Activated CD8-positive, alpha-beta memory T cell treated with anti-CD3 and anti-CD28 coated beads for 36 hours (primary cell): ENCODE measurements around the gene TCF19. TPM values are rescaled to one million over a fixed set of nuclear protein-coding genes. Genes with fewer than 3 reads are reported as not detected.

Source experiments
- CTCF ChIA-PET: fragments of 350-600 bp; sonication (Branson Sonifier 250); formaldehyde crosslinking; loops from one replicate; lab custom pipeline; 2021; ENCODE audit warnings: antibody characterized with exemption; lab: Charles Lee
- POLR2A ChIA-PET: fragments of 350-600 bp; sonication (Branson Sonifier 250); formaldehyde crosslinking; loops from one replicate; lab custom pipeline; 2021; ENCODE audit warnings: antibody characterized with exemption; lab: Charles Lee
- total RNA-seq, 2 experiments: library from RNA; stranded (reverse); gene quantifications; one replicate each; pipeline ENCODE4 v1.2.3, GENCODE V29; 2021

TCF19 gene, protein sequence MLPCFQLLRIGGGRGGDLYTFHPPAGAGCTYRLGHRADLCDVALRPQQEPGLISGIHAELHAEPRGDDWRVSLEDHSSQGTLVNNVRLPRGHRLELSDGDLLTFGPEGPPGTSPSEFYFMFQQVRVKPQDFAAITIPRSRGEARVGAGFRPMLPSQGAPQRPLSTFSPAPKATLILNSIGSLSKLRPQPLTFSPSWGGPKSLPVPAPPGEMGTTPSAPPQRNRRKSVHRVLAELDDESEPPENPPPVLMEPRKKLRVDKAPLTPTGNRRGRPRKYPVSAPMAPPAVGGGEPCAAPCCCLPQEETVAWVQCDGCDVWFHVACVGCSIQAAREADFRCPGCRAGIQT
- total RNA-seq, result 100 to 1,000 TPM in 1 of 2 experiments, 10 to 100 TPM in 1; 98.1 to 103 TPM

DNA sequence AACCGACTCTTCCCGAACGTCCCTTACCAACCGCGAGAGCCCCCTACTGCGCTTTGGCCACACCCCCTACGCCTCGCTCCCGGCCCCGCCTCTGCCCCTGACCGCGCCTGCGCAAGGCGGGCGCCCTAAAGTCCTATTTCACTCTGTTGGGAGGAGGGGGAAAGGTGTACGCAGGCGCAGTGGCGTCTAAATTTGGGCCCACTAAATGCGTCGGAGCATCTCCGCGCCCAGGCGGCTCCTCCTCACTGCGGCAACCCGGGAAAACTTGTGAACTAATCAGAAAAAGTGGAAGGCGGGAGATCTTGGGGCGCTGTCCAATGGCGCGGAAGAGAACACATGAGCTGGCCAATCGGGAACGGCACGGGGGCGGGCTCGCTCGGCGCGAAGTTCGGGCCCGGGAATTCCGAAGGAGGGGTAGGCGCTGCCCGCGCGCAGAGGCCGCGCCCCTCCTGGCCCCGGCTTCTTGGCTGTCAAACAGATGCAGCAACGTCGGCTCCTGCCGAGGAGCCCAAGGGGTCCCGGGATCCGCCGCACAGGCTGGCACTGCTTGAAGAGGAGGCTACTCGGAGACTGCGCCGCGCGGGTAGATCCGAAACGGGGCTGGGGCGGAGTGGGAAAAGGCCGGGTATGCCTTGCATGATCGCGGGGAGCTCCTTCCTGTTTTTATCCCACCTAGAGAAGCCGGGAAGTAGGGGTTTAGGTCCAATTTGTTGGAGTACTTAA, at the start of gene TCF19:
TCF19 (plus strand) TSS at position 450 of the 723 bp plus-strand sequence. CDS start 881 bp downstream, outside the sequence.
- ChIA-PET POLR2A (interaction anchor here (0.5 kb wide), 1 partner anchor 544 kb away, joined by 10 read pairs; no protein-coding TSS in a partner anchor), CTCF (interaction anchor here (1.3 to 1.5 kb wide), 3 partner anchors 11 to 209 kb away, joined by 4 to 5 read pairs (median 4); no protein-coding TSS in a partner anchor)

DNA sequence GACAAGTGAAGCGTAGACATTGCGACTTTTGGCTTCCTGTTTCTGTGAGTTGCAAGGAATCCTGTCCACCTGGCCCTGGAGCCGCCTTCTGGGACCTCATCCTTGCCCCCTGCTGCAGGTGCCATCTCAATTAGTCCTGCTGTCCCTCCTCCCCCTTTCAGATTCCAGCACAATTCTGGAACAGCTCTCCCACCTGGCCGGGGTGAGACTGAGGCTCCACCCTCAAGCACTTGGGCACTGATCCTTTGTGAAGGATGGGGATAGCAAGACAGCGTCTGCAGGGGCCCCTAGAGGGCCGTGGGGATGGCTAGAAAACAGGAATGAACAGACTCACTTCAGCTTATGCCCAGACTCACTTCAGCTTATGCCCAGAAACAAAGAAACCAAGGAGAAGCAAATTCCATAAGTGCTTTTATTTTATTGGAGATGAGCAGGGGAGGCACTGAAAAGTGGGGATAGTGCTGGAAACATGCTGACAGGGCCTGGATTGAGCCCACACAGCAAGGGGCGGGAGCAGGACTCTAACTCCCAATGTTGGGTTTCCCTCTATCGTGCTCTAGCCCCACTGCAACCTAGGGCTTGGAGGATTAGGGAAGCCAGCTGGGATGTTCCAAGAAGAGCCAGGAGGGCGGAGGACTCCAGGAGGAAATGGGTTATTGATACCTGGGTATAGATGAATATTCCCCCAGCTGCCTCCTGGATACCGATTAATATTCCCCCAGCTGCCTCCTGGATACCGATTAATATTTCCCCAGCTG, 47.4 kb upstream of the TCF19 start:
- POLR2A ChIA-PET, result no interaction called here
- CTCF ChIA-PET, result no interaction called here

DNA sequence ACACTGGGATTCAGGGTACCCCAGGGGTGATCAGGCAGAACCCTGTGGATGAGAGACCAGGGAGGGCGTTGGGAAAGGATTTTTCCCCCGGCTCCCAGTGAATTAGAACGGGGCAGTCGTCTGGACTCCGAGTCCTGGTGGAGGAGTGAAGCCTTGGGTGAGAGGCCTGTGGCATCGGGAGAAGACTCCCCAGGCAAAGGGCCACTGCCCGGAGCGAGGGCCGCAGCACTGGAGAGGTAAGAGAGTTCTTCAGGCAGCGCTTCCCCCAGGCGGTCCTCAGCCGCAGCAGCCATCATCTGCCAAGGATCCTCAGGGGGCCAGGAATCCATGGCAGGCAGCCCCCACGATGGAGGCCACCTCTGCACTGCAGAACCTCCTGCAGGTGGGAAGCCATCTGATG, 46.7 kb upstream of the TCF19 start:
- ChIA-PET POLR2A (no interaction called here), CTCF (no interaction called here)

DNA sequence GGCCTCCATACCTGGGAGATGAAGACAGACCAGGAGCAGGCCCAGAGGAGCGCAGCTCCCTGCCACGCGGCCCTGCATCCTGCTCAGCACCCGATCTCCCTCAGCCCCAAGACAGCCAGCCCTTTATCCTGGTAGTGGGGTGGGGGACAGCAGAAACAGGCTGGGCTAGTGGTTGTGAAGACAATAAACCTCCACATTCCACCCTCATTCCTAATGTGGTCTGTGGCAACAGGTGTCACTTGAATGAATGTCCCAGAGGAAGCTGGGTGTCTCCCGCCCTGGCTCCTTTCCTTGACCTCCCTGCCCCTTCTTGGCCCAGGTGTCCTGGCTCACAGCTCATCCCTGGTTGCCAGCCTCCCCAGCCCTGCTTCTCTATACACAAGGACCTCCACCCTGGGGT, 45.9 kb upstream of the TCF19 start, which contains the start of gene C6orf15:
C6orf15 (minus strand) TSS at position 98 of the 400 bp plus-strand sequence; CDS start at position 78, 20 bp downstream.
- CTCF ChIA-PET, result no interaction called here
- POLR2A ChIA-PET, result no interaction called here

DNA sequence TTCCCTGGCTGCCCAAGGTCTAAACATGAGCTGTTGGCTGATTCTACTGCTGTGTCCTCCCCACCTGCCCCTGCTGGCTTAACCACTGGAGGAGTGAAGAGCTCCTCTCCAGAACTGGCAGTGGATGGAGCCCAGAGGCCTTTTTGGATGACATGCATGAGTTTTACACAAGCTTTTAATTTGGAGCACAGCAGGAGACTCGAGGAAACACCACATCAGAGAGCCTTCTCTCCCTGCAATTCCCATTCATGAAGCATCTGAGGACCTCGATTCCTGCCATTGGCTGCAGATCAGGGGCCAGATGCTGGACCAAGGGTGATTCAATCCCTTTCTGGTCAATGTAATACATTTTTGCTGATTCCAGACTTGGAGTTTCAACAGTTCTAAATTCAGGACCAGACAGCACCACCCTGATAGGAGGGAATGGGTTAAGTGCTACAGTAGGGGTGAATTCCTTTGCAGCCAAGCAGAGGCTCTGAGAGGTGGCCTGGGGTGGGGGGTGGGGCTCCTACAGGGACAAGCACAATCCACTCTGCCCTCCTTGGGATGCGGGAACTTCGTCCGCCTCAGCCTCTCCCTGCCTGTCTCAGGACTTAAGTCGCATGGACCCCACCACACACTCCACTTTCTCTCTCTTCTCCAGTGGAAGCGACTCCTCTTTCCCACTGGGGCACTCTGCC, 44.4 kb upstream of the TCF19 start:
- POLR2A ChIA-PET, result no interaction called here

DNA sequence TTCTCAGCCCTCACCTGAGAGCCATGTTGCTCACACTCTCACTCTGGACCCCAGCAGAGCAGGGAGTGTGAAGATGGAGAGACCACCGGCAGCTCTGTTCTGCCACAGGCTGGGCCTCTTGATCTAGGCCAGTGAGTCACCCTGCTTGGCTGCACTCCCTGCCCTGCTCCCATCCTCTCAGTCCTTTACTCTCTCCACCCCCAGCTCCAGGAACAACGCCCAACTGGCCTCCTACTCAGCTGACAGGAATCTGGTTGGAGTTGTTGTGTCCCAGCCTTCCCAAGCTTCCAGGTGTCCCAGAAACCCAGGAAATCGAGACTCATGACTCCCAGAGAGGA, 43.9 kb upstream of the TCF19 start, which contains the start of gene PSORS1C1:
PSORS1C1 (plus strand) TSS at position 260 of the 338 bp plus-strand sequence. CDS start 14,833 bp downstream, outside the sequence.
- ChIA-PET CTCF (interaction anchor here (1.3 kb wide), 1 partner anchor 28 kb away, joined by 3 read pairs; no protein-coding TSS in a partner anchor), POLR2A (no interaction called here)

More for the DNA sequence above, 44.4 kb upstream of the TCF19 start:
- CTCF ChIA-PET, result interaction anchor here (1.0 kb wide), 1 partner anchor 34 kb away, joined by 3 read pairs; no protein-coding TSS in a partner anchor

DNA sequence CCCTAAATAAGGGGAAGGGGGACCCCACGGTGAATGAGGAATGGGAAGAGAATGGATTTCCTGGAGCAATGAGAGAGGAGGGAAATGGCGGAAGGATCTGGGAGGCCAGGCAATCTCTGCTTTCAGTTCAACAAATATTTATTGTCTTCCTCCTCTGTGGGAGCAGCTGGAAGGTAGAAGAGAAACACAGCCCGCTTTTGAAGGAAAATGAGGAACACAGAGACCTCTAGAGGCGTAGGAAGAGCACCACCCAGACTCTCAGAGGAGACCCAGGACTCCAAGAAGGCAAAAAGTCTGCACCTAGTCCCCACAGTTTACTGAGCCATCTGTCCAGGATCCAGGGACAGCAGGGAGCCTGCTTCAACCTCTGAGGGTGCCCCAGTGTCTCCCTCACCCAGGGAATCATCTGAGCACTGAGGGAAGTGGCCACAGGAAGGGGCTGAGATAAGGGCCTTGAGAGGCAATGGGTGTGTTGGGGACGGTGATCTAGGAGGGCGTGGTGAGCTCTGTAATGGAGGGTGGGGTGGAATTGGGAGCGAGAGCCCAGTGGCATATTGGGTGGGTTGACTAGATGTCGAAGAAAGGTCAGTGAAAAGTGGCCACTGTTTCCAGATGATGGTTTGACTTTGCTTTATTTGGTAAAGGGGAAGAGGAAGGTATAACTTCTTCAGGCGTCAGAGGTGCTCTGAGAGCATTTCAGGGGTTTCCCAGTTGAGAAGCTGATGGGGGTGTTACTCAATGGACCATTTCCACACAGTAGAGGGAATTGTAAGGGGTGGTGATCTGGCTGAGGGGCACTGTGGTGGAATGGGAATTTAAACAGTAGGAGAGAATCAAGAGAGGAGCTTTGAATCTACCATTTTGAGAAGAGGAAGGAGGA, 43.2 kb upstream of the TCF19 start:
- ChIA-PET CTCF (interaction anchor here (1.3 kb wide), 2 partner anchors 12 to 28 kb away, joined by 3 read pairs; no protein-coding TSS in a partner anchor), POLR2A (no interaction called here)

DNA sequence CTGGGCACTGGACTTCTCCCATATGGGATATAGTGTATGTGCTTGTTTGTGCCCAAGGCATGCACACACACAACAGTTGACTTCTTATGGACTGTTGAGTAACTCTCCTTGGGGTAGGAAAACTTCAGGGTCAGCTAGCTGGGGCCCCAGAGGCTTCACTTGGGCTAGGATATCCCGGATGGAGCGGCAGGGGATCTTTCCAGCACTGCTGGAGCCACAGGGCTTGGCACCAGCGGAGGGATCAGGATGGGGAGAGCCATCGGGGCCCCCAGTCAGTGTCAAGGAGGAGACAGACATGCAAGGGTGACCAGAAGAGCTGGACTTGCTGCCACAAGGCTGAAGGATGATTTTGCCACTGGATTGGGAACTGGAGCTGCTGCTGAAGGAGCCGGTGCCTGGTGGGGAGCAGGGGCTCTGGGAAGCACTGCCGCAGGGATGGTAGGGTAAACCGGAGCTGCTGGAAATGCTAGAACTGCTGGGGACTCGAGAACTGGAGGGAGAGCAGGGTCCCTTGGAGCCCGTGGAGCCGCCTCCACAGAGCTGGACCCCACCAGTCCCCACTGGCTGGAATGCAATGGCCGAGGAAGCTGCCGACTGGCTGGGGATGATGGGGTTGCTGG, 42.3 kb upstream of the TCF19 start:
- POLR2A ChIA-PET, result no interaction called here
- CTCF ChIA-PET, result interaction anchor here (1.3 kb wide), 2 partner anchors 11 to 29 kb away, joined by 3 read pairs; no protein-coding TSS in a partner anchor

DNA sequence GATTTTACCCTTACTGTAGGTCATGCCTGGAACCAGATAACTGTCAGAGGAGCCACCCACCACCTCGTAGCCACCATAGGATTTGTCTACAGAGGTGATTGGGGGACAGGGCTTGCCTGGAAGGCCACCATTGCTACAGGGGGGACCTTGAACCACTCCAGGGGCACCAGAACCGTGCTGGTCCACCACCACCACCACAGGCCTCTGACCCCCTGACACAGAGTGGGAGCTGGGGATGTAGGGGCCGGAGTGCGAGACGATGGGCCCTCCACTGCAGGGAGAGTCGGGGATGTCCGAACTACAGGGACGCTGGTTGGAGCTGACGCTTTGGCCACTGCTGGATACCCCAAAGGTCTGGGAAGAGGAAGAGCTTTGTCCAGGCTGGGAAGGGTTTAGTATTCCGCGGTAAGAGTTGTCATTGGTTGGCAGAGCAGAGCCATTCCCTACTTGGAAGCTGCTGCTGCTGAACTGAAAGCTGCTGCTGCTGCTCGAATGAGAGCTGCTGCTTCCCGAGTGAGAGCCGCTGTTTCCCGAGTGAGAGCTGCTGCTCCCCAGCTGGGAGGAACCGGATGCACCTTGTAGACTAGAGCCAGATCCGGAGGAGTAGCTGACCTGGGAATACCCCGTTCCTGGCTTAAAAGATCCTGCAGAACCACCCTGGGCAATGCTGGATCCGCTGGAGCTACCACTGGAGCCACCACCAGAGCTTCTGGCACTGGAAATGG, 41.6 kb upstream of the TCF19 start:
- ChIA-PET POLR2A (no interaction called here), CTCF (interaction anchor here (1.3 kb wide), 1 partner anchor 10 kb away, joined by 3 read pairs; no protein-coding TSS in a partner anchor)

DNA sequence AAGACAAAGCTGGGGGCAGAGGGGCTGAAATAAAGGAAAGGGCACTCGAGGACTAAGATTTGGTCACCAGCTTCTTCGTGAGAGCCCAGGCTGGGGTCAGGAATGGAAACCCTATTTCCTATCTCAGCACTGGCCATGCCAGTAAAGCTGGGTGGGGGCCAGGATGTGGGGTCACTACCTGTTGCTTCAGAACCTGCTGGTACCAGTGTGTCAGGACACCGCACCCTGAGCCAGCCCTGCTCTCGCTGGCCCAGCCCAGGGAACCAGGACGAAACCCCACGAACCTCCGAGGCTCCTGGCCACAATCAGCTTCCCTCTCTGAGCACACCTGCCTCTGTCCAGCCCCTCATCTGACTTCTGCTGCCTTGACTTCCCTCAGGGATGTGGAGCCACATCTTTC, 40.2 kb upstream of the TCF19 start:
- POLR2A ChIA-PET, result no interaction called here
- CTCF ChIA-PET, result interaction anchor here (0.9 kb wide), 1 partner anchor 9 kb away, joined by 6 read pairs; no protein-coding TSS in a partner anchor

DNA sequence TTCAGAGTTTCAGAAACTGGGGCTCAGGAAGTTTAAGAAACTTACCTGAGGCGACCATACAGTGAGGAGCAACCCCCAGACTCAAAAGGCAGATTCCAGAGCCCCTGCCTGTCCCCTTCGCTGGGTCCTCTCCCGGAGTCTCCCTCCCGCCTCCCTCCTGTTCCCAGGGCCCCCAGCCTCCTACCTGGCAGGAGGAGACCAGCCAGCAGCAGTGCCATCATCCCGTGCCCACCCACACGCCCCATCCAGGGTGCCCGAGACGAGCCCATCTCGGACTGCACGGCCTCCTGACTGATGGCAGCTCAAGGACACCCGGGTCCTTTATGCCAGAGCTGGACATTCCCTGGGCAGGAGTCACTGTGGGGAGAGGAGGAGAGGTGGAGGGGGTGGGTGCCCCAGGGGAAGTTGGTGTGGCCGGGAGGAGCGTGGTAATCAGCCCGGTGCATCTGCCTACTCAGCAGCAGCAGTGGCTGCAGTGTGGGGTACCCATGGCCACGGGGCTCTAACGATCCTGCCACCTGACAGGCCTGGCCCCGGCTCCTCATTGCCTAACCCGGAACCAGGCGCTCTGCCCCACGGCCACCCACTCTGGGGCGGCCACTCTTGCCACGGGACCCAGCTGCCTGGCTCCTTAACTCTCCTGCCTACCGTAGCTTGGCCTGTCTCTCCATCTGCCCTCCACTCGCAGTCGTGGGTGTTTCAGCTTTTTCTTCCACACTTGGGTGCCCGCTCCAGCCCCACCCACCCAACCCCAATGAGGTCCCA, 38.1 kb upstream of the TCF19 start, which contains the start of gene CDSN:
CDSN (minus strand) TSS at position 296 of the 765 bp plus-strand sequence; CDS start at position 269, 27 bp downstream.
- ChIA-PET POLR2A (no interaction called here), CTCF (no interaction called here)

DNA sequence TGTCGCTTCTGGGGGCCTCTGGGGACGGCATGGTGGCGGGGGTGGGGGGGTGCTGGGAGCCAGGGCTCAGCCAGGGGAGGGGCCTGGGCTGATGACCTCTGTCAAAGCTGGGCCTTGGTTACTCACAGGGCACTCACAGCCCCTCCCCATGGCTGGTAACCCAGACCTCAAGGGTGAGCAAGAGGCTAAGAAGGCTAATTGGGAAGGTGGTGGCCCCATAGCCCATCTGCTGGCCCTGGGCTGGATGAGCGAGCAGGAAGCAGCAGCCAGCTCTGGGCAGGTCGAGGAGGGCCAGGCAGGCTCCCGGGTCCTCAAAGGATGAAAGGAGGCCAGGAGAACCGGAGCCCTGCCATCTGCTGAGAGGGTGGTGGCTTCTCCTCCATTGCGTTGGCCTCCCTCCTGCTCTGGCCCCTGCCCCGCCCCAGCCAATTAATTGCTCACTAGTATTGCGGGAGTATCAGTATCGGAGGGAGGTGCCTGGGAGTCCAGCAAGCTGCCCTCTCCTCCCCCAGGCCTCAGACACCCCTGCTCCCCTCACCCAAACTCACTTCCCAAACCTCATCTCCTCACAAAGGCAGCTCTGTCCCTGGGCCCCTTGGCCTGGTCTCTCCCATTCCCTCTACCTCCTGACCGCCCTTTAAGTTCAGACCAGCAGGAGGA, 37.1 kb upstream of the TCF19 start:
- ChIA-PET CTCF (no interaction called here), POLR2A (no interaction called here)

DNA sequence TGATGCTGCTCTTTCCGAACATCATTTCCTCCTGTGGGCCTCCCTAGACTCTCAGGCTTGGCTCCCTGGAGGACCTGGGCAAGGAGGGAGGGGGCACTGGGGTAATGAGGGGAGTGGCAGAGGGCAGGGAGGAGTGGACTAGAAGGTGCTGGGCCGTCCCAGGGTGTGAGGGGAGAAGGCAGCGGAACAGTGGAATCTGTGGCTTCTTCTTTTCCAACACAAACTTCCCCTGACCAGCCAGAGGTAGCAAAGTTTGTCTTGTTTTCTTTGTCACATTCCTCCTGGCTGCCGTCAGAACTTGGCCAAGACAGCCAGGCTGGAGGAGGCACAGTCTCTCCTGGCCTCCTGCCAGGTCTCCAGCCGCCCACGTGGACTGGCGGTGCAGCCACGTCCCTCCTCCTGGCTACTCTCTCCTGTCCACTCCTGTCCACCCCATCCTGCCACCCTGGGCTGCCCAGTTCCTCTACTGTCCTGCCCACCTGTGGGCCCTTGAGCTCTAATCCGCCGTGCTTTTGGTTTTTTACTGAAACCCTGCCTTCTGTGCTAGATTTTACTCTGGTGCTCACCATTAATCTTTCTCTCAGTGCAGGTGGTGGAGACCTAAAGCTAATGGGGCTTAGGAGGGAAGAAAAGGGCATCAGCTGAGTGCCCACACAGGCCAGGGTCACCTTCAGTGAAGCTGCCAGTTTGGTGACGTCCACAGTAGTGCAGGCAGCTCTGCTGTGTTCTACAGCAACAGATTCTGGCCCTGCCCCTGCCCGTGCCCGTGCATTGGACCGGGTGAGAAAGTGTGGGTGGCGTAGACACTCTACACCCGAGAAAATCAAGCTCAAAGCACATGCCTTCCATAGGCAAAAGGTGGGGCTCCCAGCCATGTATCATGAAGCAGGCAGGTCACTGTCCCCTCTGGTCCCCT, 35.3 kb upstream of the TCF19 start:
- POLR2A ChIA-PET, result no interaction called here
- CTCF ChIA-PET, result interaction anchor here (0.8 kb wide), 1 partner anchor 14 kb away, joined by 4 read pairs; no protein-coding TSS in a partner anchor

DNA sequence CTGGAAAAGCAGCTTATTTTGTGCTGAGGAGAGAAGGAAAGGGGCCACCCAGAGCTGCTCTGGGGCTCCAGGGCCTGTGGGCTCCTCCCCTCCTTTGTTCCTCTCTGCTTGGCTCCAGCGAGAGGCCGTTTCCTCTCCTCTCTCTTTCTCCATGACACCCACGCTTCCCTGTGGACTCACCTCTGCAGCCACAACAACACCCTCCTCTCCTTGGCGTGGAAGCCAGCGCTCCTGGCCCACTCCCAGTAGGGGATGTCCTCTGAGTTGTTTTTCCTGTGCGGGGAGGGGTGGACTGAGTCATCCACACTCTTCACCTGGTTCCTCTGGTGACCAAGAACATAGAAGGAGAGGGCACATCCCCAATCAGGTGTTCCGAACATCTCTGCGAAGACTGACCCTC, 33.2 kb upstream of the TCF19 start:
- ChIA-PET POLR2A (no interaction called here), CTCF (no interaction called here)
